Measurements from ENCODE around the gene IFT122.

IFT122 gene

GRCh38 chr3:129562803-129563202 lies 122.8 kb downstream of the IFT122 start:
- in situ Hi-C loops (cut with HindIII; ENCODE audit: low pct_unique_long_range_greater_than_20kb, low sequenced_read_pairs): no loop called here
- DNase-seq (ENCODE audit: low read depth in 1 of 2, low spot score in 1 of 2): no peak
- TF ChIP-seq JUND (IDR thresholded peaks at IDR 0.05; ENCODE audit: low read depth): no peak

- in situ Hi-C loops (cut with HindIII; ENCODE audit: low pct_unique_long_range_greater_than_20kb, low sequenced_read_pairs): no loop called here
- no peak for TF ChIP-seq JUND (IDR thresholded peaks at IDR 0.05; ENCODE audit: low read depth)
- DNase-seq (ENCODE audit: low read depth in 1 of 2, low spot score in 1 of 2): no peak
Observed at GRCh38 chr3:129563332-129563731, 123.3 kb downstream of the IFT122 start.

GRCh38 chr3:129563850-129564535 lies 124.0 kb downstream of the IFT122 start:
- no peak for DNase-seq (ENCODE audit: low read depth in 1 of 2, low spot score in 1 of 2)
- in situ Hi-C loops (cut with HindIII; ENCODE audit: low pct_unique_long_range_greater_than_20kb, low sequenced_read_pairs): no loop called here
- no peak for TF ChIP-seq JUND (IDR thresholded peaks at IDR 0.05; ENCODE audit: low read depth)

- DNase-seq (ENCODE audit: low read depth in 1 of 2, low spot score in 1 of 2): peak; percentile 32 to 57
- no peak for TF ChIP-seq JUND (IDR thresholded peaks at IDR 0.05; ENCODE audit: low read depth)
- in situ Hi-C loops (cut with HindIII; ENCODE audit: low pct_unique_long_range_greater_than_20kb, low sequenced_read_pairs): no loop called here
Observed at GRCh38 chr3:129564981-129565644, 125.1 kb downstream of the IFT122 start.

GRCh38 chr3:129565902-129566301 lies 125.9 kb downstream of the IFT122 start:
- in situ Hi-C loops (cut with HindIII; ENCODE audit: low pct_unique_long_range_greater_than_20kb, low sequenced_read_pairs): no loop called here

GRCh38 chr3:129567176-129567705 lies 127.2 kb downstream of the IFT122 start:
- TF ChIP-seq JUND (IDR thresholded peaks at IDR 0.05; ENCODE audit: low read depth): no peak
- peak in 1 of 2 experiments; percentile 31 for DNase-seq (ENCODE audit: low read depth in 1 of 2, low spot score in 1 of 2)
- in situ Hi-C loops (cut with HindIII; ENCODE audit: low pct_unique_long_range_greater_than_20kb, low sequenced_read_pairs): no loop called here

More at GRCh38 chr3:129565902-129566301, 125.9 kb downstream of the IFT122 start:
- DNase-seq (ENCODE audit: low read depth in 1 of 2, low spot score in 1 of 2): no peak
- TF ChIP-seq JUND (IDR thresholded peaks at IDR 0.05; ENCODE audit: low read depth): no peak

GRCh38 chr3:129567939-129568338 lies 127.9 kb downstream of the IFT122 start:
- in situ Hi-C loops (cut with HindIII; ENCODE audit: low pct_unique_long_range_greater_than_20kb, low sequenced_read_pairs): no loop called here
- no peak for TF ChIP-seq JUND (IDR thresholded peaks at IDR 0.05; ENCODE audit: low read depth)
- DNase-seq (ENCODE audit: low read depth in 1 of 2, low spot score in 1 of 2): no peak

GRCh38 chr3:129569856-129570255 lies 129.8 kb downstream of the IFT122 start:
- in situ Hi-C loops (cut with HindIII; ENCODE audit: low pct_unique_long_range_greater_than_20kb, low sequenced_read_pairs): no loop called here
- no peak for TF ChIP-seq JUND (IDR thresholded peaks at IDR 0.05; ENCODE audit: low read depth)
- DNase-seq (ENCODE audit: low read depth in 1 of 2, low spot score in 1 of 2): no peak

All from T47D (cell line).